IMR-90 (cell line): ENCODE results near the gene CDH26. TPM values are rescaled to one million over a fixed set of nuclear protein-coding genes. Genes with fewer than 3 reads are reported as not detected.

ENCODE experiments used
- ATAC-seq: fragments of 200-7000 bp; cut with Tn5 transposase; 2 replicates; pipeline ENCODE4 v1.9.1; 2020; ENCODE audit warnings: low read depth, mild to moderate bottlenecking, moderate library complexity
- BruUV-seq: library from RNA; stranded (reverse); fragments of 400-500 nt; replicated peaks from 2 replicates; lab custom pipeline; 2021; lab: Mats Ljungman, UMichigan
- CTCF ChIA-PET: fragments of 300-600 bp; formaldehyde crosslinking; extraction: SDS; loops from one replicate; lab custom pipeline; 2021; ENCODE audit warnings: antibody characterized with exemption; lab: Yijun Ruan, JAX
- POLR2A ChIA-PET: fragments of 300-600 bp; sonication (Branson Sonifier 250); formaldehyde crosslinking; loops from one replicate; lab custom pipeline; 2022; ENCODE audit warnings: antibody characterized with exemption; ENCODE audit not compliant: unreplicated experiment; lab: Charles Lee
- DNase-seq: peaks from one replicate; pipeline ENCODE4 v3.0.0; 2013
- H2AFZ ChIP-seq: replicated peaks from 2 replicates; pipeline ENCODE3; 2013; ENCODE audit warnings: low read length, mild to moderate bottlenecking; ENCODE audit not compliant: poor library complexity
- H2AK5ac ChIP-seq: 2 replicates; pipeline ENCODE4 v1.6.1; 2013; ENCODE audit warnings: low read depth, low read length, inconsistent platforms
- H2AK9ac ChIP-seq: replicated peaks from 2 replicates; pipeline ENCODE3; 2013; ENCODE audit warnings: mild to moderate bottlenecking, low read depth, low read length, moderate library complexity; ENCODE audit not compliant: poor library complexity
- H2BK120ac ChIP-seq: 2 replicates; pipeline ENCODE4 v1.6.1; 2013; ENCODE audit warnings: low read depth, low read length, inconsistent platforms
- H2BK15ac ChIP-seq: 3 replicates; pipeline ENCODE4 v1.6.1; 2013; ENCODE audit warnings: low read depth, low read length, inconsistent platforms
- H2BK20ac ChIP-seq: 2 replicates; pipeline ENCODE4 v1.6.1; 2013; ENCODE audit warnings: low read depth, mild to moderate bottlenecking, inconsistent platforms, low read length, moderate library complexity
- H2BK5ac ChIP-seq: 2 replicates; pipeline ENCODE4 v1.6.1; 2013; ENCODE audit warnings: mild to moderate bottlenecking, low read depth, low read length, inconsistent platforms; ENCODE audit not compliant: poor library complexity, severe bottlenecking
- H3K14ac ChIP-seq: replicated peaks from 2 replicates; pipeline ENCODE4 v1.6.1; 2013; ENCODE audit warnings: low read depth, low read length, inconsistent platforms
- H3K18ac ChIP-seq: 2 replicates; pipeline ENCODE4 v1.6.1; 2013; ENCODE audit warnings: low read depth, low read length, control low read depth
- H3K23ac ChIP-seq: 2 replicates; pipeline ENCODE4 v1.6.1; 2013; ENCODE audit warnings: low read depth, low read length, inconsistent platforms
- H3K27ac ChIP-seq: 2 replicates; pipeline ENCODE4 v1.5.1; 2013; ENCODE audit warnings: mild to moderate bottlenecking, control low read depth, low read length; ENCODE audit not compliant: insufficient read depth
- H3K27me3 ChIP-seq: 2 replicates; pipeline ENCODE4 v1.6.1; 2013; ENCODE audit warnings: low read length; ENCODE audit not compliant: control insufficient read depth, insufficient read depth
- H3K36me3 ChIP-seq: 2 replicates; pipeline ENCODE4 v1.6.1; 2013; ENCODE audit warnings: low read length, mixed read lengths; ENCODE audit not compliant: control insufficient read depth, insufficient read depth
- H3K4ac ChIP-seq: 2 replicates; pipeline ENCODE4 v1.6.1; 2013; ENCODE audit warnings: low read depth, low read length, inconsistent platforms
- H3K4me1 ChIP-seq: 2 replicates; pipeline ENCODE4 v1.6.1; 2013; ENCODE audit warnings: low read length, mixed read lengths; ENCODE audit not compliant: control insufficient read depth, insufficient read depth
- H3K4me2 ChIP-seq: 2 replicates; pipeline ENCODE4 v1.6.1; 2013; ENCODE audit warnings: low read depth, mild to moderate bottlenecking, control low read depth, low read length, moderate library complexity
- H3K4me3 ChIP-seq: 2 replicates; pipeline ENCODE4 v1.5.1; 2013; ENCODE audit warnings: low read depth, mild to moderate bottlenecking, control low read depth, low read length, moderate library complexity; ENCODE audit not compliant: insufficient read depth
- H3K56ac ChIP-seq: 2 replicates; pipeline ENCODE4 v1.6.1; 2013; ENCODE audit warnings: low read length, inconsistent platforms; ENCODE audit not compliant: insufficient read depth; ENCODE audit errors: extremely low read depth
- H3K79me1 ChIP-seq, 2 experiments: 2 replicates each; pipeline ENCODE4 v1.6.1; 2013; ENCODE audit warnings: low read length in 2 of 2, inconsistent platforms in 1 of 2, low read depth in 1 of 2
- H3K9ac ChIP-seq: 2 replicates; pipeline ENCODE4 v1.6.1; 2013; ENCODE audit warnings: low read depth, low read length, control low read depth
- H3K9me1 ChIP-seq: 2 replicates; pipeline ENCODE4 v1.6.1; 2013; ENCODE audit warnings: low read length, inconsistent platforms; ENCODE audit not compliant: insufficient read depth
- H3K9me3 ChIP-seq: 2 replicates; pipeline ENCODE4 v1.6.1; 2013; ENCODE audit warnings: low read length; ENCODE audit not compliant: control insufficient read depth, insufficient read depth
- H4K20me1 ChIP-seq: 2 replicates; pipeline ENCODE4 v1.6.1; 2013; ENCODE audit warnings: low read length, inconsistent platforms; ENCODE audit not compliant: insufficient read depth
- H4K5ac ChIP-seq: 2 replicates; pipeline ENCODE4 v1.6.1; 2013; ENCODE audit warnings: mild to moderate bottlenecking, low read depth, low read length, control low read depth
- H4K8ac ChIP-seq, 2 experiments: 2 replicates each; pipeline ENCODE4 v1.6.1; 2013; ENCODE audit warnings: low read depth in 2 of 2, low read length in 2 of 2, control low read depth in 1 of 2, inconsistent platforms in 1 of 2
- H4K91ac ChIP-seq: 2 replicates; pipeline ENCODE4 v1.6.1; 2013; ENCODE audit warnings: low read depth, low read length, inconsistent platforms; ENCODE audit not compliant: insufficient read depth
- BHLHE40 ChIP-seq: fragments of 150-350 bp; IDR thresholded peaks from 2 replicates; pipeline ENCODE4 v1.6.1; 2016; ENCODE audit warnings: mild to moderate bottlenecking, low read depth, low read length
- CEBPB ChIP-seq: IDR thresholded peaks from 2 replicates; pipeline ENCODE4 v1.6.1; 2012; ENCODE audit warnings: low read depth, low read length, improper control_type of control experiment
- CHD1 ChIP-seq: IDR thresholded peaks from 2 replicates; pipeline ENCODE4 v1.6.1; 2012; ENCODE audit warnings: low read depth, low read length, improper control_type of control experiment
- MAZ ChIP-seq: IDR thresholded peaks from 2 replicates; pipeline ENCODE4 v1.6.1; 2012; ENCODE audit warnings: low read depth, mild to moderate bottlenecking, low read length, improper control_type of control experiment, moderate library complexity, borderline replicate concordance
- RAD21 ChIP-seq: IDR thresholded peaks from 2 replicates; pipeline ENCODE4 v1.6.1; 2012; ENCODE audit warnings: low read length, improper control_type of control experiment
- RFX5 ChIP-seq: IDR thresholded peaks from 2 replicates; pipeline ENCODE4 v1.8.0; 2012; ENCODE audit warnings: low read depth, mild to moderate bottlenecking, low read length, moderate library complexity
- WGBS, 2 experiments: methylation state at CpG; one replicate each; pipeline versions ENCODE4 v1.1.5 to v1.1.7; 2013; ENCODE audit warnings: missing lambda C conversion rate in 2 of 2; ENCODE audit not compliant: insufficient read length in 1 of 2; ENCODE audit errors: extremely low coverage in 2 of 2; 5-methylcytosine and 5-hydroxymethylcytosine counted together
- dilution Hi-C: fragments of 300-500 bp; cut with HindIII; formaldehyde crosslinking; loops from one replicate; pipeline ENCODE4 v1.14.3; 2018; ENCODE audit warnings: low sequenced_read_pairs; ENCODE audit not compliant: unreplicated experiment
- in situ Hi-C: fragments of 300-500 bp; cut with MboI; formaldehyde crosslinking; loops from 3 replicates; pipeline ENCODE4 v1.14.3; 2019; ENCODE audit warnings: low sequenced_read_pairs, inconsistent platforms, mixed read lengths
- intact Hi-C: fragments of 100-400 bp; cut with micrococcal nuclease; formaldehyde crosslinking; loops from 2 replicates; pipeline ENCODE4 v1.10.0; 2022
- polyA plus RNA-seq, 3 experiments: library from polyadenylated mRNA; depleted of rRNA; stranded (reverse); fragments of >200 nt; gene quantifications; 2 replicates each; pipeline ENCODE4 v1.2.3, GENCODE V29; 2012; ENCODE audit warnings: low replicate concordance in 1 of 3
- total RNA-seq: library from RNA; depleted of rRNA; stranded (reverse); fragments of >200 nt; gene quantifications from 2 replicates; pipeline ENCODE4 v1.2.3, GENCODE V29; 2012
- TF ChIP-seq, protein P1 (sequence below): conservative IDR thresholded peaks from 2 replicates; pipeline ENCODE4 v1.5.1; 2012; ENCODE audit warnings: mild to moderate bottlenecking, low read depth, low read length, improper control_type of control experiment

The CDH26 gene
- total and polyA plus RNA-seq, 2 of the 4 experiments (the other 2 are of a cell fraction) = not detected

DNA sequence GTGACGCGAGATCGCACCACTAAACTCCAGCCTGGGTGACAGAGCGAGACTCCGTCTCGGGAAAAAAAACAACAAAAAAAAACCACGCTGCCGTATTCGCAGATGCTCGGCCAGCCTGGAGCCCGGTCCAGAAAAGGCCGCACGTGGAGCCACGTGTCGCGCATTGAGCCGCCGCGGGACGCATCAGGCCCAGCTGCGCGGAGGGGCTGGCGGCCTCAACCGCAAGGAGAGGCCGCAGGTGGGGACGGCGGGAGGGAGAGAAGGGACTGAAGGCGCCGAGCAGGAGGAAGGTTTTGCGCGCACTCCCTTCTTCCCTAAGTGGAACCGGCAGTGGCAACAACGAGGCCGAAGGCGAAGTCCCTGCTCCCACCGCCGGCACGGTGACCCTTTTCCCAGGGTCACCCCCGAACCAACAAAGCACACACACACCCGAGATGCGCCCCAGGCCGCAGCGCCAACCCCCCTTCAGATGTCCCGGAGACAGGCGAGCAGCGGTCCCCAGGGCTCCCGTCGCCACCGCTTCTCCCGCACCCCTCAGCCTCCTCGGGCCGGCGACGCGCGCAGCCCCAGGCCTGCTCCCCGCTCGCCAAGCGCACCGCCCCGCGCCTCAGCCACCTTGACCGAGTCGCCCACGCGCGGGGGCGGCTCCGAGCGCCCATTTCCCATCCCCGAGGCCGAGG lies 25.5 kb upstream of the CDH26 start:
- no TSS peak for BruUV-seq
- no peak overlapping the region for H3K18ac ChIP-seq
- dilution Hi-C loops = no loop called here

More for the DNA sequence above, 25.5 kb upstream of the CDH26 start:
- Histone ChIP-seq H2AK9ac (no peak overlapping the region), H3K14ac (no peak overlapping the region), H3K56ac (no peak overlapping the region), H3K23ac (no peak overlapping the region), H2AK5ac (no peak overlapping the region), H3K9me1 (no peaks in the 10 kb centered on the region), H2BK120ac (no peak overlapping the region), H3K36me3 (no peaks in the 10 kb centered on the region), H4K8ac (no peak overlapping the region), H3K4ac (no peak overlapping the region), H3K9me3 (no peaks in the 10 kb centered on the region), H3K9ac (no peak overlapping the region), H3K4me2 (no peak overlapping the region), H4K91ac (no peak overlapping the region), H3K79me1 (0 out of 4 replicates have a peak, but pooled peaks cover 0 to 5% of the 10 kb centered on the region in 2 experiments), H3K27ac (no peak overlapping the region), H3K4me1 (no peaks in the 10 kb centered on the region; the same call in 1 of the 2 replicates), H4K5ac (no peak overlapping the region), H4K20me1 (0 out of 2 replicates have a peak, but pooled peaks cover 3% of the 10 kb centered on the region), H2BK20ac (no peak overlapping the region), H2BK15ac (no peak overlapping the region), H2AFZ (no peak overlapping the region), H3K27me3 (no peaks in the 10 kb centered on the region), H3K4me3 (no peak overlapping the region), H2BK5ac (no peak overlapping the region)
- in situ Hi-C loops = no loop called here
- 100% methylated on average over 4 of the region's 72 CpGs; no CpG with 5 or more reads in 1 of the 2 experiments for WGBS, 2 experiments
- TF ChIP-seq RAD21 (no peak), MAZ (no peak), CEBPB (no peak), RFX5 (no peak), CHD1 (no peak), BHLHE40 (no peak)
- TF ChIP-seq, protein P1, sequence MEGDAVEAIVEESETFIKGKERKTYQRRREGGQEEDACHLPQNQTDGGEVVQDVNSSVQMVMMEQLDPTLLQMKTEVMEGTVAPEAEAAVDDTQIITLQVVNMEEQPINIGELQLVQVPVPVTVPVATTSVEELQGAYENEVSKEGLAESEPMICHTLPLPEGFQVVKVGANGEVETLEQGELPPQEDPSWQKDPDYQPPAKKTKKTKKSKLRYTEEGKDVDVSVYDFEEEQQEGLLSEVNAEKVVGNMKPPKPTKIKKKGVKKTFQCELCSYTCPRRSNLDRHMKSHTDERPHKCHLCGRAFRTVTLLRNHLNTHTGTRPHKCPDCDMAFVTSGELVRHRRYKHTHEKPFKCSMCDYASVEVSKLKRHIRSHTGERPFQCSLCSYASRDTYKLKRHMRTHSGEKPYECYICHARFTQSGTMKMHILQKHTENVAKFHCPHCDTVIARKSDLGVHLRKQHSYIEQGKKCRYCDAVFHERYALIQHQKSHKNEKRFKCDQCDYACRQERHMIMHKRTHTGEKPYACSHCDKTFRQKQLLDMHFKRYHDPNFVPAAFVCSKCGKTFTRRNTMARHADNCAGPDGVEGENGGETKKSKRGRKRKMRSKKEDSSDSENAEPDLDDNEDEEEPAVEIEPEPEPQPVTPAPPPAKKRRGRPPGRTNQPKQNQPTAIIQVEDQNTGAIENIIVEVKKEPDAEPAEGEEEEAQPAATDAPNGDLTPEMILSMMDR = no peak
- intact Hi-C loops = no loop called here
- ATAC-seq (no peak), DNase-seq (no peak)
- ChIA-PET POLR2A (no interaction called here), CTCF (no interaction called here)
